ENCODE data around the gene LEPR.

- TF ChIP-seq POLR2A (IDR thresholded peaks at IDR 0.05) = no peak
- TF ChIP-seq, protein P1, sequence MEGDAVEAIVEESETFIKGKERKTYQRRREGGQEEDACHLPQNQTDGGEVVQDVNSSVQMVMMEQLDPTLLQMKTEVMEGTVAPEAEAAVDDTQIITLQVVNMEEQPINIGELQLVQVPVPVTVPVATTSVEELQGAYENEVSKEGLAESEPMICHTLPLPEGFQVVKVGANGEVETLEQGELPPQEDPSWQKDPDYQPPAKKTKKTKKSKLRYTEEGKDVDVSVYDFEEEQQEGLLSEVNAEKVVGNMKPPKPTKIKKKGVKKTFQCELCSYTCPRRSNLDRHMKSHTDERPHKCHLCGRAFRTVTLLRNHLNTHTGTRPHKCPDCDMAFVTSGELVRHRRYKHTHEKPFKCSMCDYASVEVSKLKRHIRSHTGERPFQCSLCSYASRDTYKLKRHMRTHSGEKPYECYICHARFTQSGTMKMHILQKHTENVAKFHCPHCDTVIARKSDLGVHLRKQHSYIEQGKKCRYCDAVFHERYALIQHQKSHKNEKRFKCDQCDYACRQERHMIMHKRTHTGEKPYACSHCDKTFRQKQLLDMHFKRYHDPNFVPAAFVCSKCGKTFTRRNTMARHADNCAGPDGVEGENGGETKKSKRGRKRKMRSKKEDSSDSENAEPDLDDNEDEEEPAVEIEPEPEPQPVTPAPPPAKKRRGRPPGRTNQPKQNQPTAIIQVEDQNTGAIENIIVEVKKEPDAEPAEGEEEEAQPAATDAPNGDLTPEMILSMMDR (IDR thresholded peaks at IDR 0.05 in 8 of 11, conservative IDR thresholded peaks at IDR 0.05 in 3 of 11) = no peak
- no peak for TF ChIP-seq POLR2AphosphoS5 (IDR thresholded peaks at IDR 0.05)
Observed at GRCh38 chr1:65386439-65386838, 34.0 kb upstream of the LEPR start.
